Gastrocnemius medialis (tissue), 4 donors: Measurements from ENCODE around the gene FAP.

Source experiments
- CTCF ChIP-seq, 5 experiments: fragments of 450-650 bp in 3 of 5; fragments of 200-600 bp in 2 of 5; sonication (generic) in 2 of 5; IDR thresholded peaks in 4 of 5; conservative IDR thresholded peaks in 1 of 5; 1 replicate in 4 of 5; 2 replicates in 1 of 5; pipeline ENCODE4 v1.5.1; 2016 to 2019; ENCODE audit warnings: antibody characterized with exemption in 5 of 5, mild to moderate bottlenecking in 3 of 5, moderate library complexity in 3 of 5
- POLR2A ChIP-seq, 2 donors: fragments of 450-650 bp; IDR thresholded peaks; one replicate each; pipeline ENCODE4 v1.6.1; 2017; ENCODE audit warnings: antibody characterized with exemption in 2 of 2, mild to moderate bottlenecking in 2 of 2, moderate library complexity in 2 of 2

DNA sequence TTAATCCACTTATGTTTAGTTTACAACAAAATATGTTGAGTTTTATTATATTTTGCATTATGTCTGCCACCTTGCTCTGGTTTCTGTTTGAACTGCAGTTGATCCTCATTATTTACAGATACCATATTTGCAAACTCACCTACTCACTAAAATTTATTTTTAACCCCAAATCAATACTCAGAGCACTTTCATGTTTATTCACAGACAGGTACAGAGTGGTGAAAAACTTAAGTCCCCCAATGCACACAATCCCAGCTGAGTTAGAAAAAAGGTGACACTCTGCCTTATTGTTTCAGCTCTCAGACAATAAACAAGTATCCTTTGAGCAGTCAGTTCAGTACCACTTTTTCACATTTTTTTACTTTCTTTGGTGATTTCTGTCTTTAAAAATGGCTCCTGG lies 104.9 kb downstream of the FAP start:
- TF ChIP-seq CTCF (IDR thresholded peaks at IDR 0.05 in 4 of 5, conservative IDR thresholded peaks at IDR 0.05 in 1 of 5), result no peak
- TF ChIP-seq POLR2A (IDR thresholded peaks at IDR 0.05), result no peak
